WI38 (cell line): ENCODE data around the gene UNC80.

ENCODE experiments used
- H3K4me3 ChIP-seq: 2 replicates; pipeline ENCODE4 v1.5.1; 2011; ENCODE audit warnings: low read depth, mild to moderate bottlenecking, control low read depth, low read length
- CTCF ChIP-seq: IDR thresholded peaks from 2 replicates; pipeline ENCODE4 v1.5.1; 2012; ENCODE audit warnings: low read depth, mild to moderate bottlenecking, control low read depth, low read length

UNC80 gene

GRCh38 chr2:209771474-209772289 lies at the start of gene UNC80:
TSS of gene UNC80 (plus strand) at chr2:209771832. CDS start at chr2:209772073, 241 bp downstream.
- TF ChIP-seq CTCF: no peak
- no peak within 1 kb of the TSS for H3K4me3 ChIP-seq

- no peak for TF ChIP-seq CTCF
Observed at GRCh38 chr2:209726311-209726710, 45.3 kb upstream of the UNC80 start.

GRCh38 chr2:209727077-209727476 lies 44.6 kb upstream of the UNC80 start:
- TF ChIP-seq CTCF: no peak
- no peak overlapping the region for H3K4me3 ChIP-seq

More at GRCh38 chr2:209726311-209726710, 45.3 kb upstream of the UNC80 start:
- no peak overlapping the region for H3K4me3 ChIP-seq

- no peak for TF ChIP-seq CTCF
- H3K4me3 ChIP-seq: no peak overlapping the region
Observed at GRCh38 chr2:209734805-209735204, 36.8 kb upstream of the UNC80 start.

- no peak for TF ChIP-seq CTCF
- H3K4me3 ChIP-seq: no peak overlapping the region
Observed at GRCh38 chr2:209741953-209742352, 29.7 kb upstream of the UNC80 start.

GRCh38 chr2:209753020-209753419 lies 18.6 kb upstream of the UNC80 start:
- no peak for TF ChIP-seq CTCF
- no peak overlapping the region for H3K4me3 ChIP-seq

GRCh38 chr2:209757163-209757562 lies 14.5 kb upstream of the UNC80 start:
- no peak overlapping the region for H3K4me3 ChIP-seq
- TF ChIP-seq CTCF: no peak
